GM04503 (cell line): ENCODE results near the gene EYA2.
"Not testable (repeated sequence)": the region's sequence is repeated elsewhere in the genome, so short reads cannot be mapped to it uniquely, and the experiment has no call there.

Experiments
- DNase-seq: peaks from one replicate; pipeline ENCODE4 v3.0.0-alpha.2; 2012; ENCODE audit warnings: low read depth

The EYA2 gene

GRCh38 chr20:47204850-47205122, 310.1 kb downstream of the EYA2 start:
- not testable (repeated sequence) for DNase-seq

DNA sequence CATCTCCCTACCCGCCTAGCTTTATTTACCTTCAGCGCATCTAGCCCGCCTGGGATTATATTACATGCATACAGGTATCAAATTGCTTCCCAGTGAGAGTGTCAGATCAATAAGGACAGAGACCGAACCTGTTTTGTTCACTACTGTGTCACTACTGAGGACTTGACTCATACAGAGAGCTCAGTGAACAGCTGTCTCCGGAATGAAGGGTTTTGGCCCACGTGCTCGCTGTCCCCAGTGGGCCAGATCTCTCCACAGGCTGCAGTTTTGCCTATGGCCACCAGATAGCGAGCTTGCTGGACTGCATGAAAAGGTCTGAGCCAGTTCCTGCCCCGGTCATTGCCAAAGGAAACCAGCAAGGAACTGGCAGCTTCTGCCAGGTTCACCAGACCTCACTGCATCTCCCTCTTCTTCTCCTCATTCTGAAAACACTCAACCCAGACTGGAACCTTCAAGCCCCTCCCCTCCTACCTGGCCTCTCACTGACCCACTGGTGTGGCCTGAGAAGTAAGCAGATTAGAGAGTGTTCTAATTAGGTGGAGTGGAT, 311.0 kb downstream of the EYA2 start:
- DNase-seq: no peak

DNA sequence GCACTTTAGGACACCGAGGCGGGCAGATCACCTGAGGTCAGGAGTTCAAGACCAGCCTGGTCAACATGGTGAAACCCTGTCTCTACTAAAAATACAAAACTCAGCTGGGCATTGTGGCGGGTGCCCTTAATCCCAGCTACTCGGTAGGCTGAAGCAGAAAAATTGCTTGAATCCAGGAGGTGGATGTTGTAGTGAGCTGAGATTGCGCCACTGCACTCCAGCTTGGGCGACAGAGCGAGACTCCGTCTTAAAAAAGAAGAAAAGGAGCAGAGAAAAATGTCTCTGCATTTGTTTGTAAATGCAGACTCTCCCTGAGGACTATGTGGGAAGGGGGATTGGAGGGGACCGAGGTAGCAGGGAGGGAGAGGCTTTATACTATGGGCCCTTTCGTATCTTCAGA, 311.9 kb downstream of the EYA2 start:
- not testable (repeated sequence) for DNase-seq

DNA sequence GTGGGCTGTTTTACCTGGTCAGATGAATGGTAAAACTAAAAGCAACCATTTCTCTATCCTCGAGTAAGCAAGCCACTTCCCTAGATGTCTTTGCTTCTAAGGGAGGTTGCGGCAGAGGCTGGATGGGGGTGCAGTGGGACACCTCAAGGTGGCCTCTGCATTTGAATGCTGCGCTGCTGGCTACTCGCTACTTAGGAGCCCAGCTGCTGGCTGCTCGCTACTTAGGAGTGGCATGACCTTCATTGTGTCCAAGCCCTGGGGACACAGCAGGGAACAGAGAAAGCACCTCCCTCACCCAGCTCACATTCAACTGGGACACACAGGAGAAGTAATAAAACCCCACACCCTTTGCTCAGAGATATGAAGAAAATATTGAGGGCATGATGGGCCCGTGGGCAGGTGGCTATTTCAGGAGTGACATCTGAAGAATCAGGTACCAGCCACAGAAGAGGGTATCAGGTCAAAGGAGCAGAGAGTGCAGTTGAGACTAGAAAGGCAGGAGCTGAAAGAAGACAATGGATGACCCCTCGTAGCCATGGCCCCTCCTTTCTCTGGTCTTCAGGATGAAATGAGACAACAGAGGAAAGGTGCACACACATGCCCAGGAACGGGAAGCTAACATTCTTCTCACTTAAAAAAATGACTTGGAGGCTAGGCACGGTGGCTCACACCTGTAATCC, 312.5 kb downstream of the EYA2 start:
- DNase-seq: no peak

- no peak for DNase-seq
Observed at GRCh38 chr20:47208534-47209174, 314.0 kb downstream of the EYA2 start.

DNA sequence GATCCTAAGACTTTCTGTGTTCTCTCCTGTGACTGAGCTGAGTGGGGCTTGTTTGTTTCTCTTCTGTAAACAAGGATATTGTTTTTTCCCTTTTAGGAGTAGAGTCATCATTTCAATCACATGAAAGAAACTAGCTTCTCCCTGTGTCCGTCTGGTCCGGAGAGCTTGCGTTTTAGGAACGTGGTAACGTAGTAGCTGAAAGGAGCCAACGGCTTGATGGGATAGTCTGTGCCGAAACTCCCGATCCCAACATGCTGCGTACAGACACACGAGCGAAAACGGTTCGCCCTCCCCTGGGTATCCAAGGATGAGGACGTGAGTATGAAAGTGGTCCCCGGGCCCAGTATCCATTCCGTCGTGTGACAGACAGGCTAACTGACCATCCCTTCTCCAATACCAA, 315.3 kb downstream of the EYA2 start:
- DNase-seq: no peak

- no peak for DNase-seq
Observed at GRCh38 chr20:47210470-47210869, 315.8 kb downstream of the EYA2 start.

DNA sequence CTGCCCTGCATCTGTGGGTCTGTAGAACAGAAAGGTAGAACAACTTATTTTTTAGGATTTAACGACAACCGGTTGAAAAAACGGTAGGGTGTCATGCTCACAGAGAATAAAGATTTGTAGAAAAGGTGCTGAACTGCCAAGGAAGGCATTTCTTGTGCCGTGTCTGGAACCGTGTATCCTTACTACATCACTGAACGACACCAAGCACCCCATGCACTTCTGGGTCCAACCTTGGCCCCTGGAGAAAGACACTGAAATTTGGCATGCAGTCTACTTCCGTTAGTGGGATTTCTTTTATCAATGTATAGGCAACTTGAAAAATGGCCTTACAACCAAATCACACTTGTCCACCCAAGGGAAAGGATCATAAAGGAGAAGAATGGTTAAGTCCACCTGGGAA, 316.4 kb downstream of the EYA2 start:
- no peak for DNase-seq

GRCh38 chr20:47212606-47213207, 318.1 kb downstream of the EYA2 start:
- DNase-seq: no peak

- DNase-seq: no peak
Observed at GRCh38 chr20:47213966-47214365, 319.3 kb downstream of the EYA2 start.

DNA sequence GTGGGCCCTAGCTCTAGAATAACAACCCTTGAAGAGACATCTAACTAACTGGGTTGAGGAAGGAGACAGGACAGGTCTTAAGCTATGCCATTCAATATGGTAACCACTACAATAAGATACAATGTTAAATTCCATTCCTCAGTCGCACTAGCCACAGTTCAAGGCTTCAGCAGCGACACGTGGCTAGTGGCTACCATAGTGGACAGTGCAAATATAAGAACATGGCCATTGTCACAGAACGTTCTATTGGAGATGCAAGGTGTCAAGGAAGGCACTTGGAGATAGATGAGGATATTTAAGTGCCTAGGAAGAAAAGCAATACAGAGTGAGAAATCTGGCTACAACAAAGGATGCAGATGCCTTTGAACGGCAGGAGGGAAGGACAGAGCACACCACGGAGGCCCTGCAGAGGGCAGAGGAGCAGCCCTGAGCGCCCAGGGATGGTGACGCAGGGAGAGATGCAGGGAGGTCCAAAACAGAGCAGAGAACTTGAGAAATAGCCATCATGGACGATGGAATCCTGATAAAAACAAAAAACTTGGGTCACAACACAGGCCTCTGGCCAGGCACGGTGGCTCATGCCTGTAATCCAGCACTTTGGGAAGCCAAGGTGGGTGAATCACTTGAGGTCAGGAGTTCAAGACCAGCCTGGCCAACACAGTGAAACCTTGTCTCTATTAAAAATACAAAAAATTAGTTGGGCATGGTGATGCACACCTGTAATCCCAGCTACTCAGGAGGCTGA, 321.2 kb downstream of the EYA2 start:
- DNase-seq: no peak

GRCh38 chr20:47216819-47217410, 322.3 kb downstream of the EYA2 start:
- DNase-seq: no peak

DNA sequence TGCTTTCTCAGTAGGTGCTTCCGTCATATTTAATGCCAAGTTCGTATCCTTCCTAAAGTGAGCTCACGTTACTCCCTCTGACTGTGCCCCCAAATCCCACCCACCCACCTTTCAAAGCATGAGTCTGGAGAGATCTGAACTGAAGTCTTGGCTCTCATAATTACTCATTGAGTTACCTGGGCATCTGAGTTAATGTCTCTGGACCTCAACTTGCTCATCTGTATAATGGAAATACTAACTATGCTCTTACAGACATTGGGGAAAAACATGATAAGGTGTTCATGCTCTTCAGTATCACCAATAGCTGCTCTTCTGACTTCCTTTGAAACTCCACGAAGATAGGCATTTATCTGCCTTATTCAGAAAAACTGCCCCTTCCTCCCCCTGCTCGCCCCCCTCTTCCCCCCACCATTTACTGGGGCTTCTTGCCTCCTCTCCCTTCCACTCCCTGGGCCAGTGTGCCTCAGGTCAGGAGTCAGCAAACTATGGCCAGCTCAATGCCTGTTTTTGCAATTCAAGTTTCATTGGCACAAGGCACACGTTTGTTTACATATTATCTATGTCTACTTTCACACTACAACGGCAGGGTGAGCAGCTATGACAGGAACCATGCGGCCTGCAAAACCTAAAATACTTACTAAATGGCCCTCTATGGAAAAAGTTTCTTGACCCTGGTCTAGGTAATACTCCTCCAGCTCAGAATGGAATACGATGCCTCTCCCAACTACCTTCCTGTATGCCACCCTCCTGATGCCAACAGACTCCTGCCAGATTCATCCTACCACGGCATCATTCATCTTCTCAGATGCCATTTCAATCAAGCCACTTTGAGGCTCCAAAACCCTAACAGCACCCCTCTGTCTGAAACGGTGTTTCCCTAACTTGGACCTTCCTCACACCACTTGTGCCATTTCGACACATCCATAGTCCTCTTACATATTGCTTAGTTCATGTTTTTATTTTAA, 323.1 kb downstream of the EYA2 start:
- DNase-seq: no peak

- no peak for DNase-seq
Observed at GRCh38 chr20:47220161-47220582, 325.5 kb downstream of the EYA2 start.

DNA sequence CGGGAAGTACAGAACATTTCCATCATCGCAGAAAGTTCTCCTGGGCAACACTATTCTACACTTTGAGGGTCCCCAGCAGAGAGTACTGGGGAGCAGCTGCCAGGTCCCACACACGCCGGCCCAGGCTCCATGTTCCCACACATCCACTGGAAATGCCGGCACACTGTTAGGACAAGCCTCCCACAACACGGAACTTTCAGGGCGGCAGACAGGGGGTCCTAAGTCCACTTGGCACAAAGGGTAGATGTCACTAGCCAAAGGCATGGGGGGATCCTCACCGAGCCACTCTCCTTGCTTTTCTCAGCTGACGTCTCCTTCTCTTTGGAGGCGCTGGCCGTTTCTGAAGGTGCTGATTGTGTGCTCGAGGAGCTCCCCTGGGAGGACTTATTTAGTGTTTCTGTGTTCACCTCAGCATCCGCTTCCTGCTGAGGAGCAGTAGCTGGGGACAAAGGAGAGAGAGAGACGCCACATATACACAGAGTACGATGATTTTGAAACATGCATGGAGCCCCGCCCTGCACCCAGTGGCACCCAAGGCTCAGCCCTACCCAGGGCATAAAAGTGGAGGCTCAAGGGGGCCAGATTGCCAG, 326.5 kb downstream of the EYA2 start:
- no peak for DNase-seq

DNA sequence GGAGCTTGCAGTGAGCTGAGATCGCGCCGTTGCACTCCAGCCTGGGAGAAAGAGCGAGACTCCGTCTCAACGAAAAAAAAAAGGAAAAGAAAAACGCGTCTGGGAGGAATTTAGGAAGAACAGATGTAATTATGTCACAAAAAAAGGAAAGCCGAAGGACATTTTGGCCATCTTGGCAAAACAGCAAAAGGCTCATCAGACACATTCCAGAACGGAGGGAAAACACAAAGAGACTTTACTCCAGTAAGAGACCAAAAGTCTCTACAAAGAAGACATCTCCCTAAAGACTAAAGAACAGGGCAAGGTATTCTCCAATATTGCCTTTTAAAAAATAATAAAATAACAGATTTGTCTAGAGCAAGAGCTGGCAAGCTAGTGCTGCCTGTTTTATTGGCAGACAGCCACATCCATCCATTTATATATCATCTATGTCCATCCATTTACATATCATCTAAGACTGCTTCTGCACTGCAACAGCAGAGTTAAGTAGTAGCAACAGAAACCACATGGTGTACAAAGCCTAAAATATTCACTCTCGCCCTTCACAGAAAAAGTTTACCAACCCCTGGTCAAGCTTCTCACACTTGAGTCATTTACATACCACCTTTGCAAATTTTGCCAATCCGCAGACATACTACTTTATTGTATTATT, 328.0 kb downstream of the EYA2 start:
- no peak for DNase-seq

DNA sequence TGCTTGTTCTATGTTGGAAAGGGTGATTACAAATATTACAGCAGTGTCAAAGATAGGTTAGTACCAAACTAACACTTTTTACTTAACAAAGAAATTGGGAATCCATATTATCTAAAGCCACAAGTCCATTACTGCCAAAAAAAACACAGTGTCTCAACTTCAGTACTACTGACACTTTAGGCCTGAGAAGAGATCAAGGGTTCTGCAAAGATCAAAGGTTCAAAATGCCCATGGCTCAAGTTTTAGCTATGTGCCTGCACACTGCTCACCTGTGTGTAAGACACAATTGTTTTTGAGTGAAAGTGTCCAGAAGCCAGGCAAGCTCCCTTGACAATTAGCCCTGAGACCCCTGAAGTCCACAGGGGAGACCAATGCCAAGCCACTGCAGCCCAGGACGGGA, 329.3 kb downstream of the EYA2 start:
- no peak for DNase-seq

DNA sequence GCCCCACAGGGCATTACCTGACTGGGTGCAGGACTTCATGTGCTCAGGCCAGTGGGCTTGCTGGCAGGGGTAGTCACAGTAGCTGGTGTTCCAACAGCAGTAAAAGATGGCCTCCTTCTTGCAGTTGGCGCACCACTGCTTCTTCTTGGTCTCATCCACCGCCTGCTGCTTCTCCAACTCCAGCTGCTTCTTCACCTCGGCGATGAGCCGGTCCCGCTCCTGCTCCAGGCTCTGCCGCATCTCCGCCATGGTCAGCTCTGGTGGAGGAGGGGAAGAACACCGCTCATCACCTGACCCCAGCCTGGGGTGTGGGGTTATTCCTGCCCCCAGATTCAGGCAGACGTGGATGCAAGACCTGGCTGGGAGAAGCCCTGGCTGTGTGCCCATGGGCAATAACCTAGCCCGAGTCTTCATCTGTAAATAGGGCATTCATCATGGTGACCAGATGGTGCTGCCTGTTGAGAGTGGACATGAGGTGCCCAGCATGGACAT, 329.7 kb downstream of the EYA2 start:
- no peak for DNase-seq

- DNase-seq: no peak
Observed at GRCh38 chr20:47224857-47225256, 330.2 kb downstream of the EYA2 start.

GRCh38 chr20:47225458-47225857, 330.8 kb downstream of the EYA2 start:
- DNase-seq: no peak
